GM23248 (cell line): Measurements from ENCODE around the gene EGFR. TPM values are rescaled to one million over a fixed set of nuclear protein-coding genes. Genes with fewer than 3 reads are reported as not detected.

Source experiments
- DNase-seq: peaks from one replicate; pipeline ENCODE4 v3.0.0-alpha.2; 2015
- H2AFZ ChIP-seq: fragments of 200-600 bp; sonication (generic); 2 replicates; pipeline ENCODE4 v1.6.1; 2016; ENCODE audit warnings: antibody characterized with exemption
- H3F3A ChIP-seq: fragments of 200-600 bp; sonication (generic); 2 replicates; pipeline ENCODE4 v1.6.1; 2016; ENCODE audit warnings: mild to moderate bottlenecking, antibody characterized with exemption, mixed run types; ENCODE audit not compliant: insufficient read depth
- H3K27ac ChIP-seq: fragments of 200-600 bp; sonication (generic); 2 replicates; pipeline ENCODE4 v1.5.1; 2016; ENCODE audit warnings: mild to moderate bottlenecking
- H3K27me3 ChIP-seq: fragments of 200-600 bp; sonication (generic); replicated peaks from 2 replicates; pipeline ENCODE4 v1.6.1; 2016; ENCODE audit warnings: mild to moderate bottlenecking; ENCODE audit not compliant: insufficient read depth
- H3K36me3 ChIP-seq: fragments of 200-600 bp; sonication (generic); 2 replicates; pipeline ENCODE4 v1.6.1; 2016; ENCODE audit warnings: low read depth, mild to moderate bottlenecking
- H3K4me1 ChIP-seq: fragments of 200-600 bp; sonication (generic); 2 replicates; pipeline ENCODE4 v1.6.1; 2016; ENCODE audit warnings: mild to moderate bottlenecking; ENCODE audit not compliant: insufficient read depth
- H3K4me2 ChIP-seq: fragments of 200-600 bp; sonication (generic); one replicate; pipeline ENCODE4 v1.6.1; 2016; ENCODE audit warnings: mild to moderate bottlenecking; ENCODE audit not compliant: unreplicated experiment
- H3K4me3 ChIP-seq: fragments of 200-600 bp; sonication (generic); 2 replicates; pipeline ENCODE4 v1.5.1; 2016; ENCODE audit warnings: mild to moderate bottlenecking
- H3K79me2 ChIP-seq: fragments of 200-600 bp; sonication (generic); 2 replicates; pipeline ENCODE4 v1.6.1; 2016; ENCODE audit warnings: mild to moderate bottlenecking; ENCODE audit not compliant: insufficient read depth
- H3K9ac ChIP-seq: fragments of 200-600 bp; sonication (generic); 2 replicates; pipeline ENCODE4 v1.6.1; 2016; ENCODE audit warnings: mild to moderate bottlenecking
- H3K9me2 ChIP-seq: fragments of 200-600 bp; sonication (generic); 2 replicates; pipeline ENCODE4 v1.6.1; 2016; ENCODE audit warnings: mixed run types, mild to moderate bottlenecking, moderate library complexity; ENCODE audit not compliant: insufficient read depth
- H3K9me3 ChIP-seq: fragments of 200-600 bp; sonication (generic); one replicate; pipeline ENCODE4 v1.6.1; 2017; ENCODE audit warnings: low read depth
- H4K20me1 ChIP-seq: fragments of 200-600 bp; sonication (generic); 2 replicates; pipeline ENCODE4 v1.6.0; 2016; ENCODE audit not compliant: insufficient read depth
- EZH2 ChIP-seq: fragments of 200-600 bp; sonication (generic); IDR thresholded peaks from 2 replicates; pipeline ENCODE4 v1.6.1; 2018; ENCODE audit warnings: antibody characterized with exemption, mild to moderate bottlenecking; ENCODE audit not compliant: insufficient read depth, poor library complexity, severe bottlenecking
- EZH2phosphoT487 ChIP-seq: fragments of 200-600 bp; sonication (generic); IDR thresholded peaks from 2 replicates; pipeline ENCODE4 v1.6.1; 2018; ENCODE audit warnings: antibody characterized with exemption, moderate library complexity, mild to moderate bottlenecking, low read depth; ENCODE audit not compliant: insufficient read depth
- WGBS, 2 experiments: methylation state at CpG; one replicate each; pipeline ENCODE4 v1.1.6; 2015 to 2017; ENCODE audit warnings: low lambda C conversion rate in 2 of 2, low coverage in 1 of 2; ENCODE audit errors: missing lambda C conversion rate in 2 of 2; 5-methylcytosine and 5-hydroxymethylcytosine counted together
- in situ Hi-C: fragments of 300-500 bp; cut with MboI; formaldehyde crosslinking; loops from 2 replicates; pipeline ENCODE4 v1.15.0; 2020
- polyA plus RNA-seq: library from polyadenylated mRNA; unstranded; fragments of >200 nt; fragmentation: Nextera tagmentation; extraction: Ambion mirVana; gene quantifications from 2 replicates; pipeline ENCODE4 v1.2.1, GENCODE V29; 2016
- total RNA-seq: library from RNA; depleted of rRNA; stranded (reverse); fragments of >200 nt; shearing (Covaris generic); gene quantifications from 2 replicates; pipeline ENCODE4 v1.2.3, GENCODE V29; 2014

EGFR gene
- total and polyA plus RNA-seq, 2 experiments from 2014 or later: 48.7 to 53.5 TPM

DNA sequence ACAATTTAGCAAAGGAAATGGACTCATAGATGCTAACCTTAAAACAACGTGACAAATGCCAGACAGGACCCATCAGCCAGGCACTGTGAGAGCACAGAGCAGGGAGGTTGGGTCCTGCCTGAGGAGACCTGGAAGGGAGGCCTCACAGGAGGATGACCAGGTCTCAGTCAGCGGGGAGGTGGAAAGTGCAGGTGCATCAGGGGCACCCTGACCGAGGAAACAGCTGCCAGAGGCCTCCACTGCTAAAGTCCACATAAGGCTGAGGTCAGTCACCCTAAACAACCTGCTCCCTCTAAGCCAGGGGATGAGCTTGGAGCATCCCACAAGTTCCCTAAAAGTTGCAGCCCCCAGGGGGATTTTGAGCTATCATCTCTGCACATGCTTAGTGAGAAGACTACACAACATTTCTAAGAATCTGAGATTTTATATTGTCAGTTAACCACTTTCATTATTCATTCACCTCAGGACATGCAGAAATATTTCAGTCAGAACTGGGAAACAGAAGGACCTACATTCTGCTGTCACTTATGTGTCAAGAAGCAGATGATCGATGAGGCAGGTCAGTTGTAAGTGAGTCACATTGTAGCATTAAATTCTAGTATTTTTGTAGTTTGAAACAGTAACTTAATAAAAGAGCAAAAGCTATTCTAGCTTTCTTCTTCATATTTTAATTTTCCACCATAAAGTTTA, 188.8 kb downstream of the EGFR start:
- no peak for DNase-seq
- no peaks in the 10 kb centered on the region for H4K20me1 ChIP-seq
- H3K79me2 ChIP-seq: no peaks in the 10 kb centered on the region
- H3F3A ChIP-seq: peaks cover 30% of the 10 kb centered on the region; the same call in 1 of the 2 replicates
- no peaks in the 10 kb centered on the region for H3K9me2 ChIP-seq
- H3K9ac ChIP-seq: no peak overlapping the region
- H3K4me3 ChIP-seq: no peak overlapping the region
- H2AFZ ChIP-seq: no peak overlapping the region
- 95 to 97% methylated on average over 4 of the region's 4 CpGs for WGBS, 2 experiments
- H3K9me3 ChIP-seq: no peaks in the 10 kb centered on the region
- no peak overlapping the region for H3K27ac ChIP-seq
- H3K4me1 ChIP-seq: 0 out of 2 replicates have a peak, but pooled peaks cover 10% of the 10 kb centered on the region
- H3K4me2 ChIP-seq: no peak overlapping the region
- H3K27me3 ChIP-seq: no peaks in the 10 kb centered on the region
- TF ChIP-seq EZH2phosphoT487 (no peak), EZH2 (no peak)
- in situ Hi-C loops: no loop called here
- H3K36me3 ChIP-seq: peaks cover 69% of the 10 kb centered on the region

DNA sequence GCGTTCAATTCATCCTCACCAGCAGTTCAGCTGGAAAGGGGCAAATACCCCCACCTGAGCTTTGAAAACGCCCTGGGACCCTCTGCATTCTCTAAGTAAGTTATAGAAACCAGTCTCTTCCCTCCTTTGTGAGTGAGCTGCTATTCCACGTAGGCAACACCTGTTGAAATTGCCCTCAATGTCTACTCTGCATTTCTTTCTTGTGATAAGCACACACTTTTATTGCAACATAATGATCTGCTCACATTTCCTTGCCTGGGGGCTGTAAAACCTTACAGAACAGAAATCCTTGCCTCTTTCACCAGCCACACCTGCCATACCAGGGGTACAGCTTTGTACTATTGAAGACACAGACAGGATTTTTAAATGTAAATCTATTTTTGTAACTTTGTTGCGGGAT, 190.5 kb downstream of the EGFR start:
- Histone ChIP-seq H3K4me3 (no peak overlapping the region), H3K36me3 (peaks cover 61% of the 10 kb centered on the region), H3K9ac (no peak overlapping the region), H3K79me2 (no peaks in the 10 kb centered on the region), H3F3A (peaks cover 26% of the 10 kb centered on the region; the same call in 1 of the 2 replicates), H3K4me1 (0 out of 2 replicates have a peak, but pooled peaks cover 10% of the 10 kb centered on the region), H3K9me2 (no peaks in the 10 kb centered on the region), H3K27me3 (no peaks in the 10 kb centered on the region), H3K4me2 (no peak overlapping the region), H2AFZ (no peak overlapping the region), H4K20me1 (no peaks in the 10 kb centered on the region), H3K9me3 (no peaks in the 10 kb centered on the region), H3K27ac (no peak overlapping the region)
- in situ Hi-C loops: no loop called here
- 99 to 100% methylated on average over 4 of the region's 4 CpGs for WGBS, 2 experiments
- TF ChIP-seq EZH2 (no peak), EZH2phosphoT487 (no peak)
- no peak for DNase-seq

DNA sequence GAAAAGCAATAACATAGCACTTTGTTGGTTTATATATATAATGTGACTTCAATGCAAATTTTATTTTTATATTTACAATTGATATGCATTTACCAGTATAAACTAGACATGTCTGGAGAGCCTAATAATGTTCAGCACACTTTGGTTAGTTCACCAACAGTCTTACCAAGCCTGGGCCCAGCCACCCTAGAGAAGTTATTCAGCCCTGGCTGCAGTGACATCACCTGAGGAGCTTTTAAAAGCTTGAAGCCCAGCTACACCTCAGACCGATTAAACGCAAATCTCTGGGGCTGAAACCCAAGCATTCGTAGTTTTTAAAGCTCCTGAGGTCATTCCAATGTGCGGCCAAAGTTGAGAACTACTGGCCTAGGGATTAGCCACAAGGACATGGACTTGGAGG, 191.4 kb downstream of the EGFR start:
- Histone ChIP-seq H3K36me3 (peaks cover 52% of the 10 kb centered on the region), H3K4me3 (no peak overlapping the region), H3K9me2 (no peaks in the 10 kb centered on the region), H3K9ac (no peak overlapping the region), H4K20me1 (no peaks in the 10 kb centered on the region), H3K27ac (no peak overlapping the region), H3F3A (peaks cover 22% of the 10 kb centered on the region; the same call in 1 of the 2 replicates), H3K27me3 (no peaks in the 10 kb centered on the region), H3K9me3 (no peaks in the 10 kb centered on the region), H3K4me1 (0 out of 2 replicates have a peak, but pooled peaks cover 10% of the 10 kb centered on the region), H3K4me2 (no peak overlapping the region), H3K79me2 (no peaks in the 10 kb centered on the region), H2AFZ (no peak overlapping the region)
- TF ChIP-seq EZH2 (no peak), EZH2phosphoT487 (no peak)
- 95 to 100% methylated on average over 4 of the region's 4 CpGs for WGBS, 2 experiments
- in situ Hi-C loops: no loop called here
- no peak for DNase-seq

DNA sequence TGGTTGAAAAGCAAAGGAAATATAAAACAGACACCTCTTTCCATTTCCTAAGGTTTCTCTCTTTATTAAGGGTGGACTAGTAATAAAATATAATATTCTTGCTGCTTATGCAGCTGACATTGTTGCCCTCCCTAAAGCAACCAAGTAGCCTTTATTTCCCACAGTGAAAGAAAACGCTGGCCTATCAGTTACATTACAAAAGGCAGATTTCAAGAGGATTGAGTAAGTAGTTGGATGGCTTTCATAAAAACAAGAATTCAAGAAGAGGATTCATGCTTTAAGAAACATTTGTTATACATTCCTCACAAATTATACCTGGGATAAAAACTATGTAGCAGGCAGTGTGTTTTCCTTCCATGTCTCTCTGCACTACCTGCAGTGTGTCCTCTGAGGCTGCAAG, 191.9 kb downstream of the EGFR start:
- Histone ChIP-seq H3K4me1 (0 out of 2 replicates have a peak, but pooled peaks cover 10% of the 10 kb centered on the region), H3F3A (peaks cover 24% of the 10 kb centered on the region; the same call in 1 of the 2 replicates), H3K4me2 (no peak overlapping the region), H2AFZ (no peak overlapping the region), H3K36me3 (peaks cover 47% of the 10 kb centered on the region), H3K4me3 (no peak overlapping the region), H3K9me3 (no peaks in the 10 kb centered on the region), H4K20me1 (no peaks in the 10 kb centered on the region), H3K9ac (no peak overlapping the region), H3K79me2 (no peaks in the 10 kb centered on the region), H3K27me3 (no peaks in the 10 kb centered on the region), H3K27ac (no peak overlapping the region), H3K9me2 (no peaks in the 10 kb centered on the region)
- WGBS, 2 experiments: 18 to 19% methylated on average over 1 of the region's 1 CpG
- TF ChIP-seq EZH2phosphoT487 (no peak), EZH2 (no peak)
- no peak for DNase-seq
- in situ Hi-C loops: no loop called here
